ENCODE measurements around the gene SIPA1L3. TPM values are rescaled to one million over a fixed set of nuclear protein-coding genes. Genes with fewer than 3 reads are reported as not detected.
A peak's percentile ranks its signal among the peaks of the same experiment; 100 is the strongest.

The SIPA1L3 gene
- total RNA-seq, 1 experiment from 2014 or later, result 66.3 TPM

- intact Hi-C loops (cut with micrococcal nuclease; ENCODE audit: unreplicated experiment), result no loop called here
- no peaks in the 10 kb centered on the region for H3K36me3 ChIP-seq (ENCODE audit: control insufficient read depth, insufficient read depth, low read length)
- DNase-seq (ENCODE audit: low read depth, low spot score) (no peak), ATAC-seq (no peak)
- no peak overlapping the region for H3K4me3 ChIP-seq (ENCODE audit: low read depth in 2 of 2, low read length in 2 of 2)
- H3K9me3 ChIP-seq (ENCODE audit: control insufficient read depth, insufficient read depth, low read depth, low read length), result no peaks in the 10 kb centered on the region
- H3K27me3 ChIP-seq (ENCODE audit: control insufficient read depth, insufficient read depth, low read length), result no peaks in the 10 kb centered on the region
- CTCF ChIA-PET, result no interaction called here
- in situ Hi-C loops (cut with HindIII; ENCODE audit: low pct_unique_long_range_greater_than_20kb, low sequenced_read_pairs), result no loop called here
- TF ChIP-seq REST (IDR thresholded peaks at IDR 0.05; ENCODE audit: insufficient read depth in 1 of 2, low read depth in 2 of 2, low read length in 1 of 2) (no peak), POLR2AphosphoS5 (IDR thresholded peaks at IDR 0.05; ENCODE audit: low read depth, low read length) (no peak), CTCF (IDR thresholded peaks at IDR 0.05) (no peak), TCF7L2 (IDR thresholded peaks at IDR 0.05; ENCODE audit: low read depth, low read length) (no peak), SIN3A (IDR thresholded peaks at IDR 0.05; ENCODE audit: borderline replicate concordance, insufficient read depth, low read depth, low read length) (no peak)
- no TSS peak for BruUV-seq (replicated peaks)
- no peak overlapping the region for H3K27ac ChIP-seq (ENCODE audit: low read length)
- POLR2A ChIA-PET, result no interaction called here
- no peaks in the 10 kb centered on the region; the same call in 1 of the 2 replicates for H3K4me1 ChIP-seq (ENCODE audit: control insufficient read depth, insufficient read depth, low read length)
Observed at GRCh38 chr19:37947778-37948177, 40.8 kb downstream of the SIPA1L3 start.

- TF ChIP-seq REST (IDR thresholded peaks at IDR 0.05; ENCODE audit: insufficient read depth in 1 of 2, low read depth in 2 of 2, low read length in 1 of 2) (no peak), SIN3A (IDR thresholded peaks at IDR 0.05; ENCODE audit: borderline replicate concordance, insufficient read depth, low read depth, low read length) (no peak), CTCF (IDR thresholded peaks at IDR 0.05) (no peak), TCF7L2 (IDR thresholded peaks at IDR 0.05; ENCODE audit: low read depth, low read length) (no peak), POLR2AphosphoS5 (IDR thresholded peaks at IDR 0.05; ENCODE audit: low read depth, low read length) (no peak)
- intact Hi-C loops (cut with micrococcal nuclease; ENCODE audit: unreplicated experiment), result no loop called here
- no peak for DNase-seq (ENCODE audit: low read depth, low spot score)
- Histone ChIP-seq H3K4me3 (ENCODE audit: low read depth in 2 of 2, low read length in 2 of 2) (no peak overlapping the region), H3K27me3 (ENCODE audit: control insufficient read depth, insufficient read depth, low read length) (no peaks in the 10 kb centered on the region), H3K36me3 (ENCODE audit: control insufficient read depth, insufficient read depth, low read length) (no peaks in the 10 kb centered on the region), H3K9me3 (ENCODE audit: control insufficient read depth, insufficient read depth, low read depth, low read length) (no peaks in the 10 kb centered on the region), H3K4me1 (ENCODE audit: control insufficient read depth, insufficient read depth, low read length) (peaks cover 5% of the 10 kb centered on the region), H3K27ac (ENCODE audit: low read length) (no peak overlapping the region)
- ChIA-PET POLR2A (no interaction called here), CTCF (no interaction called here)
- TSS peak; percentile 45 for BruUV-seq (replicated peaks)
- no peak for ATAC-seq
- in situ Hi-C loops (cut with HindIII; ENCODE audit: low pct_unique_long_range_greater_than_20kb, low sequenced_read_pairs), result no loop called here
Observed at GRCh38 chr19:37948362-37948761, 41.4 kb downstream of the SIPA1L3 start.

Data from Panc1 (cell line).